ENCODE results near the gene THYN1.

THYN1 gene

GRCh38 chr11:134237557-134237922 is 15.6 kb downstream of the THYN1 start:
- DNase-seq, result no peak
- no peaks in the 10 kb centered on the region for H3K9me3 ChIP-seq (ENCODE audit: control insufficient read depth, low read length)
- H3K27me3 ChIP-seq (replicated peaks; ENCODE audit: control insufficient read depth, insufficient read depth, low read length, poor library complexity, severe bottlenecking), result no peaks in the 10 kb centered on the region
- no peak overlapping the region for H3K4me3 ChIP-seq (ENCODE audit: insufficient read depth, low read depth, low read length, poor library complexity, severe bottlenecking)
- H3K4me1 ChIP-seq (ENCODE audit: control insufficient read depth, insufficient read depth, low read length, poor library complexity, severe bottlenecking), result no peaks in the 10 kb centered on the region
- H3K27ac ChIP-seq (ENCODE audit: insufficient read depth, low read length, poor library complexity, severe bottlenecking), result no peak overlapping the region
- H3K36me3 ChIP-seq (ENCODE audit: control insufficient read depth, insufficient read depth, low read length), result peaks cover 40% of the 10 kb centered on the region

GRCh38 chr11:134236834-134237556 is 16.2 kb downstream of the THYN1 start:
- H3K36me3 ChIP-seq (ENCODE audit: control insufficient read depth, insufficient read depth, low read length), result peaks cover 40% of the 10 kb centered on the region
- H3K27me3 ChIP-seq (replicated peaks; ENCODE audit: control insufficient read depth, insufficient read depth, low read length, poor library complexity, severe bottlenecking), result no peaks in the 10 kb centered on the region
- no peaks in the 10 kb centered on the region for H3K4me1 ChIP-seq (ENCODE audit: control insufficient read depth, insufficient read depth, low read length, poor library complexity, severe bottlenecking)
- H3K9me3 ChIP-seq (ENCODE audit: control insufficient read depth, low read length), result no peaks in the 10 kb centered on the region
- no peak overlapping the region for H3K4me3 ChIP-seq (ENCODE audit: insufficient read depth, low read depth, low read length, poor library complexity, severe bottlenecking)
- DNase-seq, result no peak
- no peak overlapping the region for H3K27ac ChIP-seq (ENCODE audit: insufficient read depth, low read length, poor library complexity, severe bottlenecking)

- Histone ChIP-seq H3K36me3 (ENCODE audit: control insufficient read depth, insufficient read depth, low read length) (peaks cover 29% of the 10 kb centered on the region), H3K4me3 (ENCODE audit: insufficient read depth, low read depth, low read length, poor library complexity, severe bottlenecking) (no peak overlapping the region), H3K9me3 (ENCODE audit: control insufficient read depth, low read length) (no peaks in the 10 kb centered on the region), H3K27me3 (replicated peaks; ENCODE audit: control insufficient read depth, insufficient read depth, low read length, poor library complexity, severe bottlenecking) (no peaks in the 10 kb centered on the region), H3K27ac (ENCODE audit: insufficient read depth, low read length, poor library complexity, severe bottlenecking) (no peak overlapping the region), H3K4me1 (ENCODE audit: control insufficient read depth, insufficient read depth, low read length, poor library complexity, severe bottlenecking) (peaks cover 3% of the 10 kb centered on the region)
- no peak for DNase-seq
These were observed 17.8 kb downstream of the THYN1 start for GRCh38 chr11:134235399-134235798.

GRCh38 chr11:134233729-134234179 is 19.4 kb downstream of the THYN1 start:
- Histone ChIP-seq H3K9me3 (ENCODE audit: control insufficient read depth, low read length) (no peaks in the 10 kb centered on the region), H3K27me3 (replicated peaks; ENCODE audit: control insufficient read depth, insufficient read depth, low read length, poor library complexity, severe bottlenecking) (no peaks in the 10 kb centered on the region), H3K36me3 (ENCODE audit: control insufficient read depth, insufficient read depth, low read length) (peaks cover 16% of the 10 kb centered on the region), H3K4me3 (ENCODE audit: insufficient read depth, low read depth, low read length, poor library complexity, severe bottlenecking) (no peak overlapping the region), H3K4me1 (ENCODE audit: control insufficient read depth, insufficient read depth, low read length, poor library complexity, severe bottlenecking) (peaks cover 15% of the 10 kb centered on the region), H3K27ac (ENCODE audit: insufficient read depth, low read length, poor library complexity, severe bottlenecking) (no peak overlapping the region)
- no peak for DNase-seq

GRCh38 chr11:134231958-134232659 is 21.0 kb downstream of the THYN1 start:
- Histone ChIP-seq H3K36me3 (ENCODE audit: control insufficient read depth, insufficient read depth, low read length) (peaks cover 16% of the 10 kb centered on the region), H3K9me3 (ENCODE audit: control insufficient read depth, low read length) (no peaks in the 10 kb centered on the region), H3K4me3 (ENCODE audit: insufficient read depth, low read depth, low read length, poor library complexity, severe bottlenecking) (no peak overlapping the region), H3K27me3 (replicated peaks; ENCODE audit: control insufficient read depth, insufficient read depth, low read length, poor library complexity, severe bottlenecking) (no peaks in the 10 kb centered on the region), H3K4me1 (ENCODE audit: control insufficient read depth, insufficient read depth, low read length, poor library complexity, severe bottlenecking) (peaks cover 22% of the 10 kb centered on the region), H3K27ac (ENCODE audit: insufficient read depth, low read length, poor library complexity, severe bottlenecking) (no peak overlapping the region)
- no peak for DNase-seq

GRCh38 chr11:134230339-134230738 is 22.8 kb downstream of the THYN1 start:
- Histone ChIP-seq H3K9me3 (ENCODE audit: control insufficient read depth, low read length) (no peaks in the 10 kb centered on the region), H3K4me3 (ENCODE audit: insufficient read depth, low read depth, low read length, poor library complexity, severe bottlenecking) (no peak overlapping the region), H3K27me3 (replicated peaks; ENCODE audit: control insufficient read depth, insufficient read depth, low read length, poor library complexity, severe bottlenecking) (no peaks in the 10 kb centered on the region), H3K4me1 (ENCODE audit: control insufficient read depth, insufficient read depth, low read length, poor library complexity, severe bottlenecking) (peaks cover 39% of the 10 kb centered on the region), H3K36me3 (ENCODE audit: control insufficient read depth, insufficient read depth, low read length) (peaks cover 3% of the 10 kb centered on the region), H3K27ac (ENCODE audit: insufficient read depth, low read length, poor library complexity, severe bottlenecking) (no peak overlapping the region)
- DNase-seq, result no peak

- H3K4me1 ChIP-seq (ENCODE audit: control insufficient read depth, insufficient read depth, low read length, poor library complexity, severe bottlenecking), result peaks cover 43% of the 10 kb centered on the region
- H3K4me3 ChIP-seq (ENCODE audit: insufficient read depth, low read depth, low read length, poor library complexity, severe bottlenecking), result no peak overlapping the region
- no peaks in the 10 kb centered on the region for H3K9me3 ChIP-seq (ENCODE audit: control insufficient read depth, low read length)
- no peak overlapping the region for H3K27ac ChIP-seq (ENCODE audit: insufficient read depth, low read length, poor library complexity, severe bottlenecking)
- H3K36me3 ChIP-seq (ENCODE audit: control insufficient read depth, insufficient read depth, low read length), result no peaks in the 10 kb centered on the region
- DNase-seq, result no peak
- H3K27me3 ChIP-seq (replicated peaks; ENCODE audit: control insufficient read depth, insufficient read depth, low read length, poor library complexity, severe bottlenecking), result no peaks in the 10 kb centered on the region
These were observed 23.9 kb downstream of the THYN1 start for GRCh38 chr11:134229126-134229790.

GRCh38 chr11:134228625-134229024 is 24.5 kb downstream of the THYN1 start:
- H3K27me3 ChIP-seq (replicated peaks; ENCODE audit: control insufficient read depth, insufficient read depth, low read length, poor library complexity, severe bottlenecking), result no peaks in the 10 kb centered on the region
- H3K9me3 ChIP-seq (ENCODE audit: control insufficient read depth, low read length), result no peaks in the 10 kb centered on the region
- H3K4me3 ChIP-seq (ENCODE audit: insufficient read depth, low read depth, low read length, poor library complexity, severe bottlenecking), result no peak overlapping the region
- H3K4me1 ChIP-seq (ENCODE audit: control insufficient read depth, insufficient read depth, low read length, poor library complexity, severe bottlenecking), result peaks cover 43% of the 10 kb centered on the region
- DNase-seq, result no peak
- H3K27ac ChIP-seq (ENCODE audit: insufficient read depth, low read length, poor library complexity, severe bottlenecking), result no peak overlapping the region
- no peaks in the 10 kb centered on the region for H3K36me3 ChIP-seq (ENCODE audit: control insufficient read depth, insufficient read depth, low read length)

- H3K4me1 ChIP-seq (ENCODE audit: control insufficient read depth, insufficient read depth, low read length, poor library complexity, severe bottlenecking), result peaks cover 47% of the 10 kb centered on the region
- H3K27me3 ChIP-seq (replicated peaks; ENCODE audit: control insufficient read depth, insufficient read depth, low read length, poor library complexity, severe bottlenecking), result no peaks in the 10 kb centered on the region
- no peak for DNase-seq
- H3K4me3 ChIP-seq (ENCODE audit: insufficient read depth, low read depth, low read length, poor library complexity, severe bottlenecking), result no peak overlapping the region
- no peak overlapping the region for H3K27ac ChIP-seq (ENCODE audit: insufficient read depth, low read length, poor library complexity, severe bottlenecking)
- no peaks in the 10 kb centered on the region for H3K9me3 ChIP-seq (ENCODE audit: control insufficient read depth, low read length)
- H3K36me3 ChIP-seq (ENCODE audit: control insufficient read depth, insufficient read depth, low read length), result no peaks in the 10 kb centered on the region
These were observed 26.3 kb downstream of the THYN1 start for GRCh38 chr11:134226806-134227325.

Data from effector memory CD4-positive, alpha-beta T cell (primary cell).